ENCODE measurements around the gene GOLGA1.

Gene GOLGA1

DNA sequence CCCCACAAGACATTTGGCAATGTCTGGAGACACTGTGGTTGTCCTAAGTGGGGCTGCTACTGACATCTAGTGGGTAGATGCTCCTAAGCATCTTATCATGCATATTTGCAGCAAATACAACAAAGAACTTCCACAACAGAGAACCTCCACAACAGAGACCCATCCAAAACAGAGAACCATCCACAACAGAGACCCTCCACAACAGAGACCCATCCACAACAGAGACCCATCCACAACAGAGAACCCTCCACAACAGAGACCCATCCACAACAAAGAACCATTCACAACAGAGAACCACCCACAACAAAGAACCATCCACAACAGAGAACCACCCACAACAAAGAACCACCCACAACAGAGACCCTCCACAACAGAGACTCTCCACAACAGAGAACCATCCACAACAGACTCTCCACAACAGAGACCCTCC is 46.1 kb downstream of the GOLGA1 start:
- DNase-seq, result peak; percentile 48

DNA sequence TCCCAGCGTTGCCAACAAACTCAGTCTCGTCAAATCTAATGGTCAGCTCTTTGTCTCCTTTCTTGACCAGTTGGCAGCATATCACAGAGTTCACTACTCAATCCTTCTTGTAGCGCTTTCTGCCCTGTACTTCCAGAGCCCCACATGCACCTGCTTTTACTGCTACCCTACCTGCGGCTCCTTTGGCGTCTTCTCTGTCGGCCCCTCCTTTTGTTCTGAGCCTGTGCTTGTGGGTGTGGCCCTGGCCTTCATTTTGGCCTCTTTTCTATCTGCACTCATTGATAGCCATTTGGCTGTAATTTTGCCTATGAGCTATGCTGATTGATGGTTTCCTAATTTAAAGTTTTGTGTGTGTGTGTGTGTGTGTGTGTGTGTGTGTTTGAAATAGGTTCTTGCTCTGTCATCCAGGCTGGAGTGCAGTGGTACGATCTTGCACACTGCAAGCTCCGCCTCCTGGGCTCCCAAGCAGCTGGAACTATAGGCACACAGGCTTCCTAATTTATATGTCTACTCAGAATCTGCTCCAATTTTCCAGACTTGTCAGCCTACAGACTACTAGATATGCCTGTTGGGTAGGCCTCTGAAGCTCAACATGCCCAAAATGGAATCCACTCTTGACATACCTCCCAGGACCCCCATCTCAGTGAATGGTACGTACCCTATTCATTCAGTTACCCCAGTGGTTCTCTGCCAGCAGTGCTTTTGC is 46.7 kb downstream of the GOLGA1 start:
- Histone ChIP-seq H3K4me3 (ENCODE audit: low read depth, low read length) (no peak overlapping the region), H3K27me3 (replicated peaks) (no peaks in the 10 kb centered on the region), H3K27ac (no peak overlapping the region), H3K36me3 (replicated peaks) (peaks cover 17% of the 10 kb centered on the region)
- in situ Hi-C loops (cut with HindIII; ENCODE audit: low pct_ligation_motif_present, low sequenced_read_pairs), result no loop called here
- TF ChIP-seq, protein P1, sequence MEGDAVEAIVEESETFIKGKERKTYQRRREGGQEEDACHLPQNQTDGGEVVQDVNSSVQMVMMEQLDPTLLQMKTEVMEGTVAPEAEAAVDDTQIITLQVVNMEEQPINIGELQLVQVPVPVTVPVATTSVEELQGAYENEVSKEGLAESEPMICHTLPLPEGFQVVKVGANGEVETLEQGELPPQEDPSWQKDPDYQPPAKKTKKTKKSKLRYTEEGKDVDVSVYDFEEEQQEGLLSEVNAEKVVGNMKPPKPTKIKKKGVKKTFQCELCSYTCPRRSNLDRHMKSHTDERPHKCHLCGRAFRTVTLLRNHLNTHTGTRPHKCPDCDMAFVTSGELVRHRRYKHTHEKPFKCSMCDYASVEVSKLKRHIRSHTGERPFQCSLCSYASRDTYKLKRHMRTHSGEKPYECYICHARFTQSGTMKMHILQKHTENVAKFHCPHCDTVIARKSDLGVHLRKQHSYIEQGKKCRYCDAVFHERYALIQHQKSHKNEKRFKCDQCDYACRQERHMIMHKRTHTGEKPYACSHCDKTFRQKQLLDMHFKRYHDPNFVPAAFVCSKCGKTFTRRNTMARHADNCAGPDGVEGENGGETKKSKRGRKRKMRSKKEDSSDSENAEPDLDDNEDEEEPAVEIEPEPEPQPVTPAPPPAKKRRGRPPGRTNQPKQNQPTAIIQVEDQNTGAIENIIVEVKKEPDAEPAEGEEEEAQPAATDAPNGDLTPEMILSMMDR (IDR thresholded peaks at IDR 0.05; ENCODE audit: low read depth, low read length, missing control alignments), result no peak
- no peak for DNase-seq

More for the DNA sequence above, 46.1 kb downstream of the GOLGA1 start:
- Histone ChIP-seq H3K27me3 (replicated peaks) (no peaks in the 10 kb centered on the region), H3K36me3 (replicated peaks) (peaks cover 17% of the 10 kb centered on the region), H3K4me3 (ENCODE audit: low read depth, low read length) (no peak overlapping the region), H3K27ac (no peak overlapping the region)
- TF ChIP-seq, protein P1 (IDR thresholded peaks at IDR 0.05; ENCODE audit: low read depth, low read length, missing control alignments), result peak; percentile 71
- in situ Hi-C loops (cut with HindIII; ENCODE audit: low pct_ligation_motif_present, low sequenced_read_pairs), result no loop called here

DNA sequence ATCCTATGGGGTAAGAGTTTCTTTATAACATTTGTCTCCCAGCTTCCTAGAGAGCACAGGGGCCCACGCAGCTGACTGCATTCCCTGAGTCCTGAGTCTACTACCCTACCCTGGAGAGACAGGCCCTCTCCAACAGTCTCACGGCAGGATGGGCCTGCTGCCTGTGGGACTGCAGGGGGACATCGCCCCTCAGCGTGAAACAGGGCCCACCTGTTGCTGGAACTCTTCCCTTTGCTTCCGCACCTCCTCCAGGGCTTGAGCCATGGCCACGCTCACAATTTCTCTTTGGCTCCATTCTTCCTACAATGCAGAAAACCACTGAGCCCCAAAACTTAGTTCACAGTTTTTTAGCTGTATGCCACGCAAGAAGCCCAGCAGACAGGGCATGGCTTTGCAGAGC is 50.7 kb downstream of the GOLGA1 start:
- no peak for DNase-seq
- H3K27ac ChIP-seq, result no peak overlapping the region
- peaks cover 17% of the 10 kb centered on the region for H3K36me3 ChIP-seq (replicated peaks)
- H3K27me3 ChIP-seq (replicated peaks), result no peaks in the 10 kb centered on the region
- TF ChIP-seq, protein P1 (IDR thresholded peaks at IDR 0.05; ENCODE audit: low read depth, low read length, missing control alignments), result no peak
- in situ Hi-C loops (cut with HindIII; ENCODE audit: low pct_ligation_motif_present, low sequenced_read_pairs), result no loop called here
- H3K4me3 ChIP-seq (ENCODE audit: low read depth, low read length), result no peak overlapping the region

- TF ChIP-seq, protein P1 (IDR thresholded peaks at IDR 0.05; ENCODE audit: low read depth, low read length, missing control alignments), result no peak
- DNase-seq, result no peak
- H3K27ac ChIP-seq, result no peak overlapping the region
- in situ Hi-C loops (cut with HindIII; ENCODE audit: low pct_ligation_motif_present, low sequenced_read_pairs), result no loop called here
- H3K27me3 ChIP-seq (replicated peaks), result no peaks in the 10 kb centered on the region
- H3K36me3 ChIP-seq (replicated peaks), result peaks cover 17% of the 10 kb centered on the region
- no peak overlapping the region for H3K4me3 ChIP-seq (ENCODE audit: low read depth, low read length)
These were observed 51.9 kb downstream of the GOLGA1 start for GRCh38 chr9:124889006-124889405.

DNA sequence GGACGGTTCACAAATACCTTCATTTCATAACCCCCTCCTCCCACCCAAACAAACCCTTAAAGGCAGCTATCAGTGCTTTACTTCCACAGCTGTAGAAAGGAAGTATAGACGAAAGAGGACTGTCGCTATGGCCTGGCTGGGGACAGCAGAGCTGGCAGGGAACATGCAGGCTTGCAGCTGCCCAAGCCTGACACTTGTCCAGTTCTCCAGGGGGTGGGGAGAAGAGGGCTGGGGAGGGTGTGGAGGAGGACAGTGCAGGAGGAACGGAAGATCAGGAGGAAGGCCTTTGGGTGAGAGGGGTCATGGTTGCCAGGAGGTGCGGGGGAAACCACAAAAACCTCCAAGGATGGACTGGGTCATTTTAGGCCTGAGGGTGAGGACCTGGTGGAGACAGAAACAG is 53.1 kb downstream of the GOLGA1 start:
- DNase-seq, result no peak
- H3K27me3 ChIP-seq (replicated peaks), result no peaks in the 10 kb centered on the region
- H3K27ac ChIP-seq, result no peak overlapping the region
- H3K4me3 ChIP-seq (ENCODE audit: low read depth, low read length), result no peak overlapping the region
- TF ChIP-seq, protein P1 (IDR thresholded peaks at IDR 0.05; ENCODE audit: low read depth, low read length, missing control alignments), result no peak
- H3K36me3 ChIP-seq (replicated peaks), result peaks cover 17% of the 10 kb centered on the region
- in situ Hi-C loops (cut with HindIII; ENCODE audit: low pct_ligation_motif_present, low sequenced_read_pairs), result no loop called here

Data from brain microvascular endothelial cell (primary cell).